ENCODE results near the gene RPL26.
A peak's percentile ranks its signal among the peaks of the same experiment; 100 is the strongest.

Gene RPL26

DNA sequence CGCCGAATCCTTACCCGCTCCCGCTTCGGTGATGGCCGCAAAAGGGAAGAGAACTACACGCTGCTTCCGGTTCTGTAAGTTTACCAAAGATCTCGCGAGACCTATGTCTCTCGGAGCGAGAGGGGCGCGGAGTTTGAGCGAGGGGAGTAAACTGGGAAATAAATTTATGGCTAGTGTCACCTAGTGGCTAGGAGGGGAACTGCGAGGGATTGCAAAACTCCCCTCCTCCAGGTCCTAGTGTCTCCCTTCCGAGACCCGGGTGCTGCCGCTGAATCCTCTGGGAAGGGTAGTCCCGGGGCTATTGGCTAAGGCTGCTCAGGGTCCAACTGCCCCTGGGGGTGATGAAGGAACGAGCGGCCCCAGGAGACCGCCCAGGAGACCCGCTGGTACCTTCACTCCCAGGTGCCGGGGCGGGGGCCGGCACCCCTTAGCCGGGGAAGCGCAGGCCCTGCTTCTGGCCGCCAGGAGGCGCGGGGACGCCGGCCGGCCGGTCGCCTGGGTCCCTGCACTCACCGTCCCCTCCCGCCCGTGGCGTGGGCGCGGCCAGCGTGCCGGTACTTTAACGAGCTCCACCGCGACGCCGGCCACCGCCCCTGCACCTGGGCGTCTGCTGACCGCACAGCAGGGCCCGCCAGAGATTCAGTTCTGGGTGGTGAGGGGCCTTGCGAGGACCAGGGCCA lies at the start of gene RPL26:
RPL26 (minus strand) TSS at position 51 of the 680 bp plus-strand sequence. CDS start 883 bp downstream, outside the sequence.
- peak; percentile 81 to 91 for DNase-seq (ENCODE audit: extremely low read depth in 1 of 2, low read depth in 1 of 2)

GRCh38 chr17:8430966-8431365 lies 48.0 kb upstream of the RPL26 start:
- no peak for DNase-seq (ENCODE audit: extremely low read depth in 1 of 2, low read depth in 1 of 2)

- no peak for DNase-seq (ENCODE audit: extremely low read depth in 1 of 2, low read depth in 1 of 2)
Measured at GRCh38 chr17:8426802-8427201, 43.8 kb upstream of the RPL26 start.

GRCh38 chr17:8426094-8426720 lies 43.2 kb upstream of the RPL26 start:
- no peak for DNase-seq (ENCODE audit: extremely low read depth in 1 of 2, low read depth in 1 of 2)

GRCh38 chr17:8421571-8421970 lies 38.6 kb upstream of the RPL26 start:
- no peak for DNase-seq (ENCODE audit: extremely low read depth in 1 of 2, low read depth in 1 of 2)

GRCh38 chr17:8420041-8420934 lies 37.3 kb upstream of the RPL26 start:
- DNase-seq (ENCODE audit: extremely low read depth in 1 of 2, low read depth in 1 of 2): no peak

DNA sequence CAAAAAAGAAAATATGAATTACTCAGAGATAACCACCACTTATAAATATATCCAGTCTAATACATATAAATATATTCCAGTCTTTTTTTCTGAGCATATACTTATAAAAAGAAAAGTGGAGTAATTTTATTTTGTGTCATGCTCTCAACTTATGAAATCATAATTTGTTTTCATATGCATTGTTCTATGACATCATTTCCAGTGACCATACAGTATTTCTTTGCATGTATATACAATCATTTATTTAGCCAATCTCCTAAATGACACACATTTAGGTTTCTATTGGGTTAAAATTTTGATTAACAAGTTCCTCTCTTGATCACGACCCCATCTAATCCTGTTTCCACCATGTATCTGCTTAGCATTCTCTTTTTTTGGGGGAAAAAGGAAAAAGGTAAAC lies 36.3 kb upstream of the RPL26 start:
- DNase-seq (ENCODE audit: extremely low read depth in 1 of 2, low read depth in 1 of 2): no peak

- no peak for DNase-seq (ENCODE audit: extremely low read depth in 1 of 2, low read depth in 1 of 2)
Measured at GRCh38 chr17:8418471-8418870, 35.5 kb upstream of the RPL26 start.

DNA sequence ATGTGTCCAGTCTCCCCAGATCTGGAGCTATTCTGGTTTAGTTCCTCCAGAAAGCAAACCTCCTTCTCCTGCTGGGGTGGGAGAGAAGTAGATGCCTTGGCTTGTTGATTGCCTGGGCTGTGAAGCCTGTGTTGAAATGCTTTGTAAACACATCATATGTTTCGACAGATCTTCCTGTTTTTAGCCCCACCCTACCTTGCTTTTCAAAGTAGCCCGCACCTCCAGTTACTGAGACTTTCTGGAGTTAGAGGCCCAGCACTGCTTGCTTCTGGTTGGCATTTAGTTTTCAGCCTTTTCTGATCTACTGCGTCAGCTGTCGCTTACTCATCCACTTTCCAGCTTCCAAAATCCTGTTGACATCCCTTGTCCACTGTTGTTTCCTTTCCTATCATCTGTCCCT lies 34.8 kb upstream of the RPL26 start:
- DNase-seq (ENCODE audit: extremely low read depth in 1 of 2, low read depth in 1 of 2): no peak

DNA sequence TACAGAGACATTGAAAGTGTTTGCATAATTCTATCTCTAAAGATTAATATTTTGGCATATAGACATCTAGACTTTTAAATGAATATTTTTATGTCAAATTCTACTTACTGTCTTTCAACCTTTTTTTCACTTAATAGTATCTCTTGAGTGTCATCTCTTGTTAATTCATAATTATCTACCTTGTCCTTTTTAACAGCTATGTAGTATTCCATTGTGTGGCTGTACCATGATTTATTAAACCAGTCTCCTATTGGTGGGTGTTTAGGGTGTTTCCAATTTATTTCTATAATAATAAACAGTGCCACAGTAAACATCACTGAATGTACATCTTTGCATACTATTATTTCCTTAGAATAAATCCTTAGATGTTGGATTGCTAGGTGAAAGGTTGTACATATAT lies 30.9 kb upstream of the RPL26 start:
- DNase-seq (ENCODE audit: extremely low read depth in 1 of 2, low read depth in 1 of 2): no peak

DNA sequence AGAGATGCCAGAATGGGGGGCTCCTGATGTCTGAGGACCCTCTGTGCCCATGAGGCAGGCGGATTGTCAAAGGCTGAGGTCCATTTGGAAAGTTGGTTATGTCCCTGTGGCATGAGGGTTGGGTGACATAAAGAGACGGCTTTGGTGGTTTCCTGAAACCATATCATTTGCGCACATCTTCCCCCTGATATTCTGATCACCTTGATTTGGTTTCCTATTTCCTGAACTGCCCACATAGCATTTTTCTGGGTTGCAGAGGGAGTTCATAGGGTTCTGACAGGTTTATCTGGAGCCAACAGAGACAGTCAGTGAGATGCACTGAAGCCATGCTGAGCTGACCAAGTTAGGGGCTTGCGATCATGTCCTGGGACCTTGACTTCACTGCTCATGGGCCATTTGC lies 30.3 kb upstream of the RPL26 start:
- DNase-seq (ENCODE audit: extremely low read depth in 1 of 2, low read depth in 1 of 2): no peak

GRCh38 chr17:8412089-8412488 lies 29.1 kb upstream of the RPL26 start:
- no peak for DNase-seq (ENCODE audit: extremely low read depth in 1 of 2, low read depth in 1 of 2)

GRCh38 chr17:8410883-8411238 lies 27.9 kb upstream of the RPL26 start:
- DNase-seq (ENCODE audit: extremely low read depth in 1 of 2, low read depth in 1 of 2): no peak

GRCh38 chr17:8409966-8410882 lies 27.2 kb upstream of the RPL26 start:
- DNase-seq (ENCODE audit: extremely low read depth in 1 of 2, low read depth in 1 of 2): peak; percentile 24 to 61

- no peak for DNase-seq (ENCODE audit: extremely low read depth in 1 of 2, low read depth in 1 of 2)
Measured at GRCh38 chr17:8408371-8408770, 25.4 kb upstream of the RPL26 start.

- no peak for DNase-seq (ENCODE audit: extremely low read depth in 1 of 2, low read depth in 1 of 2)
Measured at GRCh38 chr17:8406174-8406573, 23.2 kb upstream of the RPL26 start.

DNA sequence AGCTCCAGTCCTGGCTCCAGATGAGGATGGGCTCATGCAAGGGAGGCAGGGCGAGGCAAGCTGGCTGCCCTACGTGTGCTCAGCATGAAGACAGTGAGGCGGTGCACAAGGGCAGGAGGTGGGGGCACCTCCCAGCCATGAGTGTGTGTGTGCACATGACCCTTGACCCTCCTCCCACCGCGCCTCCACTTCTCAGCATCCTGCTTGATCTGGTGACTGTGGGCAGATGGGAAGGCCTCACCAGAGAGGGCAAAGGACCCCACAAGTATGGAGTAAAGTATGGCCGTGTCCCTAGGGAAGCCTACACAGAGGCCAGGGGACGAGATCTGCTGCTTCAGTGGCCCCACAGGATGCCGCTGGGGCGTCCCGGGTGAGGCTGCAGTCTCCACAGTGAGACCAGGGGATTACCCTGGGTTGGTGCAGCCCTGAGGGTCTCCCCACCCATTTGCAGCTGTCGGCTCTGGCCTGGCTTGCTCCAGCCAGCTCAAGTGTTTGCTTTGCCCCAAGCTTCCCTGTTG lies 22.6 kb upstream of the RPL26 start:
- DNase-seq (ENCODE audit: extremely low read depth in 1 of 2, low read depth in 1 of 2): no peak

GRCh38 chr17:8402921-8403536 lies 20.0 kb upstream of the RPL26 start:
- DNase-seq (ENCODE audit: extremely low read depth in 1 of 2, low read depth in 1 of 2): no peak

GRCh38 chr17:8401107-8401506 lies 18.1 kb upstream of the RPL26 start:
- DNase-seq (ENCODE audit: extremely low read depth in 1 of 2, low read depth in 1 of 2): no peak

GRCh38 chr17:8398980-8399379 lies 16.0 kb upstream of the RPL26 start:
- DNase-seq (ENCODE audit: extremely low read depth in 1 of 2, low read depth in 1 of 2): no peak
